Hematopoietic multipotent progenitor cell (in vitro differentiated cells): ENCODE measurements around the gene PLXNC1. TPM values are rescaled to one million over a fixed set of nuclear protein-coding genes. Genes with fewer than 3 reads are reported as not detected.

Experiments used
- DNase-seq, 3 donors: peaks; one replicate each; pipeline ENCODE4 v3.0.0-alpha.2; 2011 to 2015; ENCODE audit warnings: low read depth in 2 of 3, low spot score in 2 of 3
- total RNA-seq: library from RNA; depleted of rRNA; stranded (reverse); fragments of >200 nt; gene quantifications from one replicate; pipeline ENCODE4 v1.2.3, GENCODE V29; 2012

Gene PLXNC1
- total RNA-seq, 1 donor, result 49.8 TPM

DNA sequence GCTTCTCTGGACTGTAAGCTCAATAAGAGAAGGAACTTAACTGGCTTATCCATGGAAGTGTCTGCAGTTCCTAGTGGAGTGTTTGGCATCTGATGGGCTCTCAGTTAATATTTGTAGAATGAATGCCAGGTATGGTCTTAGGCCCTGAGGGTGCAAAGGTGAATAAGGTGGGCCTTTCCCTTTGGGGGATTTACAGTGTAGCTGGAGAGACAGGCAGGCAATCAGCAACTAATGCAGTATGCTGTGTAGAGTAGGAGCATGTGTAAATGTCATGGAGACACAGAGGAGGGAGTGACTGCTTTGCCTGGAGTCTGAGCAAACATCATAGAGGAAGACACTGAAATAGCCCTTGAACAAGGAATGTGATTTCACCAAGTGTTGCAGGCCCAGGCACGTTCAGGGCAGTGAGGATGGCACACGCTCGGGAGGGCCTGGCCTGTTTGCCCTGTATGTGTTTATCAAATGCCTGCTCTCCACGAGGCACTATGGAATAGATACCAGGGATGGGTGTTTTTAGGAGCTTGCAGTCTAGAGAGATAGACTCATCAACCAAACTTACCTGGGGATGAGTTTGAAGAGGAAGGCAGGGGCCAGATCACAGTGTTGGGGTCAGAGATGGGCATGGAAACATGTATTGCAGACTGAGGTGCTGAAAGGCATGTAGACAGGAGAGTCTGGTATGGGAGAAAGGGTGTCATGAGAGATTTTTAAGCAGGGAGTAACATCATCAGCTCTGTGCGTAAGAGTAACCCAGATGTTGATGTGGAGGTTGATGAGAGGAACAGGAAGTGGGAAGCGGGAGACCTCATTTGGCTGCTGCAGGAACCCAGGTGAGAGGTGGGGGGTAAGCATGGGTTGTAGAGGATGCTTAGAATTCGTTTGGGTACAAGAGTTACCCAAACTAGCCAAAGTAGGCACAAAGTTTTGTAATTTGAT, 54.1 kb downstream of the PLXNC1 start:
- no peak for DNase-seq

GRCh38 chr12:94203181-94203546, 54.8 kb downstream of the PLXNC1 start:
- DNase-seq, result no peak

GRCh38 chr12:94203796-94204195, 55.4 kb downstream of the PLXNC1 start:
- no peak for DNase-seq

GRCh38 chr12:94204499-94205247, 56.3 kb downstream of the PLXNC1 start:
- DNase-seq, result no peak

- no peak for DNase-seq
Measured at GRCh38 chr12:94205822-94206221, 57.4 kb downstream of the PLXNC1 start.

GRCh38 chr12:94206886-94207285, 58.5 kb downstream of the PLXNC1 start:
- DNase-seq, result no peak

- no peak for DNase-seq
Measured at GRCh38 chr12:94207467-94207848, 59.1 kb downstream of the PLXNC1 start.

DNA sequence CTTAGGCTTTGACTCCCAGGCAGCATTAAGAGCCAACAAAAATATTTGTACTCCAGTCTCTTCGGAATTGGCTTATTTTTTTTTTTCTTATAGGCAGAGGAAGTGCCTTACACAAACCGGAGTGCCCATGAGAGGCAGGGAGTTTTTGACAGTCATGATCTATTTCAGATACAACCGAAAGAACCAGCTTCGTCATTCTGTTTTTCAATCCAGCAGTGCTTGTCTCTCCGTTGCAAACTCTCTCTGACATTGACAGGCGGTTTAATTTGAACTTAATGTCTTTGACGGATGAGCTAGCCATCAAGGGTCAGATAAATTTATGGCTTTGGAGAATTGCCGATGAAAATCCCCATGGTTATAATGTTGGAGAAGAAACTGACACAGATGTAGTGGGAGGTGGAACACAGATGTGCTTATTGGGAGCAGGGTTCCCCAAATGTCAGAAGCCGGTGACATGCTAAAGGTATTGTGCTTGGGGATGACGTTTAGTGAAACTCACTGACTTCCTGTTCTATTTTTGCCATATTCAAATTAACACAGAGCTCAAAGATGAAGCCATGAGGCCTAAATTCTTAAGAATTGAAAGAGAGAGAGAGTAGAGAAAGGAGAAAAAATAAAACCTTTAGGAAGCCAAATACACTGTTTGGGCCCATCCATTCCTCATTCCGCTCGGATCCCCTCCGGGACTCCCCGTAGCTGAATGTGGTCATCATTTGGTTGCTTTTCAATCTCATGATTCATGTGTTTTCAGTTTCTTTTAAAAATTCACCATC, 59.7 kb downstream of the PLXNC1 start:
- peak; percentile 14 to 81 (median 69) for DNase-seq

DNA sequence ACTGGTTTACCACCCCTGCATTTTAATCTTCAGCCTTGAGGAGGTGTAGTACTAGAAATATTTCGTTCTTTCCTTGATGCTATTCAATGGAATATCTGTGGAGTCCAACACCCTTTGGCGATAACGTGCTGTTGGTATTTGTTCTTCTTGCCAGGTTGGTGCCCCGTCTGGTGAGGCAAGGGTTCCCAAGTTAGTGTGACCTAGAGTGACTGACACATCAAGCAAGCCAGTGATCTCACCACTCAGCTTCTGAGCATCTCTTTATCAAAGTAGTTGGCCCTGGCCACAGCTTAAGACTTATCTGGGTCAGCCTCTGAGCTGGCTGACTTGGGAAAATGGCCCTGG, 60.2 kb downstream of the PLXNC1 start:
- DNase-seq, result no peak

- no peak for DNase-seq
Measured at GRCh38 chr12:94209240-94209639, 60.9 kb downstream of the PLXNC1 start.

DNA sequence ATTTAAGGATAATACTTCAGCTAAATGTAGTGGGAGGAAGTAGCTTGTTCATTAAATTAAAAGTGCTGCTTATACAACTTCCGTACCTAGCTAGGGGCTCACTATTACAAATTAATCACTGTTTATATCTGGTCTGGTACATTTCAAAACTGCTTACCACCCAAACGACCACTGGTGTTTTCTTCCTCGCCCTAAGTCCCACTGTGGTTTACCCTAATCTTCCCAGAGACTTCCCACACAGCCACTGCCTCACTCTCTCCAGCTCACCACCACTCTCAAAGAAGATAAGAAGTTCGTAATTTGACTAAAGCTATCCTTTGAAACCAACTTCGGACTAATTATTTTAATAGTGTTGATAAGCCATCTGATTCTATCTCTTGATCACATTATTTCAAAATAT, 62.6 kb downstream of the PLXNC1 start:
- no peak for DNase-seq

- no peak for DNase-seq
Measured at GRCh38 chr12:94218233-94218632, 69.9 kb downstream of the PLXNC1 start.

DNA sequence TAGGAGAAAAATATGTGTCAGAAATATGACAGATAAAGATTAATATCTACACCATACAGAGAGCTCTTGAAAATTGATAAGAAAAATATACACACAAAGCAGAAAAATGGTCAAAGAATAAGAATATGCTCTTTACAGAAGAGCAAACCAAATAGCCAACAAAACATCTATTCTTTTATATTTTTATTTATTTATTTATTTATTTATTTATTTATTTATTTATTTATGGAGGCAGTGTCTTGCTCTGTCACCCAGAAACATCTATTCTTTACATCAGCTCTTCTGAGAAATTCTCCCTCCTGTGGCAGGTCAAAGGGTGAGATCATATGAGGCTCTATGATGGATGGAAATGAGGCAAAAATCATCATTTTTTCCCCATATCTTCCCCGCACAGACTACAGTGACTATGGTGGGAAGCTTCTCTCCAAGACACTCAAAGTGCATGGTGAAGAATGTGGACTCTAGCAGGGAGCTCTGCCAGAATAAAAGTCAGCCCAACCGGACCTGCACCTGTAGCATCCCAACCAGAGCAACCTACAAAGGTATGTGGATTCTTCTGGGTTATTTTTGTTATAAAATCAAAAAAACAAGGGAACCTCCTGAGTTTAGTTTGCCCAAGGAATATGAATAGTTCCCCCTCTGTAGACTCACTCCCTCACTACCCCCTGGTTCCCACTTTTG, 71.4 kb downstream of the PLXNC1 start:
- no peak for DNase-seq

- no peak for DNase-seq
Measured at GRCh38 chr12:94220804-94221203, 72.4 kb downstream of the PLXNC1 start.

DNA sequence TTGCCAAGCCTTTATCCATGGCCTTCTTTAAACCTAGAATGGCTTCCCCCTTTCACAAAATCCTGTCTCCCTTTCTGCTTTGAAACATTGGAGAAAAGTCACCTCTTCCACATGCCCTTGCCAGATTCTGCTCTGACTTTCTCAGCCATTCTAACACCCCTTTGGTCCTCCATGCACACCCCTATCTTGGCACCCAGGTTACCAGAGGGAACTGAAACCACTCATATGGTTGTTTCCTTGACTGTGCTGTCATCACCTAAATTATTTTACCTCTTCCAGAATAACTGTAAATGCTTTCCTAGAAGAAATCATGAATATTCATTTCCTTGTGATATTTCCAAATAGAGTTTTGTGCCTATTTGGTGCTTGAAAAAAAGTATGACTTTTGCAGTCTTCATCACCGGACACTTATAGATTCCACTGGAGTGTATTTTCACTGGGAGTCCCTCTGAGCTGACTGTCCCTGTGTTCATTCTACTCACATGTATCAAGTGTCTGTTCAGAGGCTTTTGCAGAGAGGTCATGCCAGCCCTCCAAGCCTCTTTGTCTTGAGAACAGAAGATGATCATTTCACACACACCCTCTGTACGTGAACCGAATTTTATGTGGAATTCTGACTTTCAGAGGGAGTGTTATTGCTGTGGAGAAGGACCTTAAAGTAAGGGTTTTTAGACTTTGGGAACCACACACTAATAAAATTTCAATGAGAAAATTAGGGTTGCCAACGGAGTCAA, 74.1 kb downstream of the PLXNC1 start:
- no peak for DNase-seq

- no peak for DNase-seq
Measured at GRCh38 chr12:94223842-94224241, 75.5 kb downstream of the PLXNC1 start.

DNA sequence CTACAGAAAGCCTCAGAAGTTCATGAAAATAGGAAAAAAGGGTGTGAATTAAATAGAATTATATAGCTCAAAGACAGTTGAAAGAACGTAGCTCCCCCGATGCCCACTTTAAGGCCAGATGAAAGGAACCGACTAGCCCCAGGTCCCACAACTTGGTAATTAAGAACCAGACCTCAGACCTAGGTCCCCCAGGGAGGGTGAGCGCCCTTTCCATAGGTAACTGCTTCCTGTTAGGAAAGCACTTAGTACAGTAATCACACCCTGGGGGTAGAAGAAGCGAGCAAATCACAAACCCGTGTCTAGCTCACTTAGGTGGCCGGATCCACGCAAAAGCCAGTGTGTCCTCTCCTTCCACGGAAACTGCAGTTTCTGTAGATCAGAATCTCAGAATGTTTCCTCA, 77.1 kb downstream of the PLXNC1 start:
- no peak for DNase-seq

DNA sequence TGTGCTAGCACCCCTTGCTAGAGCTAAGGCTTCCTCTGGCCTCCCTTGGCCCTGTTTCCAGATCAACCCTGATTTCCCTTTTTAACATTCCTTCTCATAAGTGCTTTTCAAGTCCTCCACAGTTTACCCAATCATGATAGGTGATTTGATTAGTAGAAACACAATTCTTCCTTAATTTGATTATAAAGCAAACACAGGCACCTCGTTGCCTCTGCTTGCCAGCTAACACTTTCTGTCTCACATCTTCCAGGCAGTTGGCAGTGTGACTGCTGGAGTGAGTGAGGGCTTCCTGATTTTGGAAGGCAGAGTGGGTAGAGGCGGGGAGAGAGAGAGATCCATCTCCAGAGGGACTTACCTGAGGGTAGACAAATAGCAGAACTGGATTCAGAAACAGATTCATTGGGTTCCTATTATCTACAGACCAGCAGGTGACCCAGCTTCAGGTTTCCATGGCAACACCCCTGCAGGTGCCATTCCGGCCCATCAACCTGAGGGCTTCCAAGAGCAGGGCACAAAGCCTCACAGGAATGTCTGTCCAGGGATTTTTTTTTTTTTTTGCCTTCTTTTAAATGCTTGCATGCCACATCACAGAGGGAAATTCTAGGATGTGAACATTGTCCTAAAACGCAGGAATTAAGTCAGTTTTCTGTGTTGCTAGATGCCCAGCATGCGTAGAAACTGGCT, 77.7 kb downstream of the PLXNC1 start:
- DNase-seq, result no peak

DNA sequence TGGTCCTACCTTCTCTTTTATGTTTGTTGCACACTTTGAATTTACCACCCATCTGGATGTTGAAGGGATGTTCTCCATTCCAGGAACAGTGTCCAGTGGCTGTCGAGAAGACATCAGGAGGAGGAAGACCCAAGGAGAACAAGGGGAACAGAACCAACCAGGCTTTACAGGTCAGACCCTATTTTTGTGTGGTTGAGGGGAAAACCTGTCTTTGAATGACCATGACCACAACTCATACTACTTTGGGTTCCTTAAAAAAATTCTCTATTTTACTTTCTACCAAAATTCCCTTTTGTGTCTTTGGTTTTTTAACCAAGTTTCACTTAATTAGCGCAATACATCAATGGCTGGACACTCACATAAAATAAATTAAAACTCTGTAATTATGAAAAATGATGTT, 78.7 kb downstream of the PLXNC1 start:
- no peak for DNase-seq
